A549 (cell line): ENCODE measurements around the gene ZHX3. TPM values are rescaled to one million over a fixed set of nuclear protein-coding genes. Genes with fewer than 3 reads are reported as not detected.

Experiments used
- ATAC-seq, 2 experiments: fragments of 200-7000 bp in 1 of 2; fragments of >200 bp in 1 of 2; cut with Nextera tagmentation in 1 of 2; cut with Tn5 transposase in 1 of 2; 3 replicates each; pipeline versions ENCODE4 v1.8.0 to v1.9.1; 2018 to 2020; ENCODE audit warnings: mild to moderate bottlenecking in 1 of 2, moderate library complexity in 1 of 2
- CTCF ChIA-PET: fragments of 300-600 bp; sonication (Branson Sonifier 250); formaldehyde crosslinking; extraction: SDS; loops from one replicate; lab custom pipeline; 2021; ENCODE audit warnings: antibody characterized with exemption, inconsistent platforms; lab: Yijun Ruan, JAX
- POLR2A ChIA-PET: fragments of 350-600 bp; formaldehyde crosslinking; extraction: SDS; loops from one replicate; lab custom pipeline; 2021; ENCODE audit warnings: antibody characterized with exemption, inconsistent platforms; lab: Yijun Ruan, JAX
- DNase-seq, 2 experiments: peaks; one replicate each; pipeline versions ENCODE4 v3.0.0 to v3.0.0-alpha.2; 2011 to 2016; ENCODE audit warnings: low read depth in 1 of 2, low spot score in 1 of 2
- FAIRE-seq: peaks from 2 replicates; lab custom pipeline; 2011; peaks lifted over from hg19 to GRCh38; lab: Jason Lieb, UNC
- H3K27ac ChIP-seq, 2 experiments: fragments of >200 bp; sonication (Bioruptor Twin); formaldehyde crosslinking; 3 replicates each; pipeline ENCODE4 v1.5.1; 2016 to 2017
- H3K4me1 ChIP-seq: fragments of >200 bp; sonication (Bioruptor Twin); formaldehyde crosslinking; 3 replicates; pipeline ENCODE4 v1.6.1; 2016
- H3K4me2 ChIP-seq: fragments of >200 bp; sonication (Bioruptor Twin); formaldehyde crosslinking; 3 replicates; pipeline ENCODE4 v1.6.1; 2016
- H3K4me3 ChIP-seq: fragments of >200 bp; sonication (Bioruptor Twin); formaldehyde crosslinking; 3 replicates; pipeline ENCODE4 v1.5.1; 2016
- H3K9me3 ChIP-seq: fragments of >200 bp; sonication (Bioruptor Twin); formaldehyde crosslinking; 3 replicates; pipeline ENCODE4 v1.6.1; 2016
- CHD4 ChIP-seq: fragments of 200-600 bp; sonication (generic); IDR thresholded peaks from 2 replicates; pipeline ENCODE4 v1.6.1; 2016; ENCODE audit warnings: antibody characterized with exemption, mild to moderate bottlenecking, borderline replicate concordance
- EHMT2 ChIP-seq: fragments of 200-600 bp; sonication (generic); IDR thresholded peaks from 2 replicates; pipeline ENCODE4 v1.6.1; 2016; ENCODE audit warnings: antibody characterized with exemption, low read depth, mild to moderate bottlenecking, moderate library complexity
- EP300 ChIP-seq, 2 experiments: fragments of >200 bp; sonication (Bioruptor Twin); formaldehyde crosslinking; IDR thresholded peaks; 2 replicates in 1 of 2; 3 replicates in 1 of 2; pipeline ENCODE4 v1.6.1; 2016 to 2017
- ESRRA ChIP-seq: fragments of 150-350 bp; IDR thresholded peaks from 2 replicates; pipeline ENCODE4 v1.6.1; 2014; ENCODE audit warnings: mild to moderate bottlenecking, low read length, borderline replicate concordance
- FOSB ChIP-seq: fragments of 250-450 bp; sonication (Bioruptor Pico); IDR thresholded peaks from 2 replicates; pipeline ENCODE4 v1.5.0; 2020; ENCODE audit warnings: mild to moderate bottlenecking, moderate library complexity
- GATA3 ChIP-seq: IDR thresholded peaks from 2 replicates; pipeline ENCODE4 v1.6.1; 2012; ENCODE audit warnings: borderline replicate concordance
- HDAC2 ChIP-seq: fragments of 200-600 bp; sonication (generic); IDR thresholded peaks from 2 replicates; pipeline ENCODE4 v1.6.1; 2016
- HEYL ChIP-seq: fragments of 250-450 bp; sonication (Bioruptor Pico); IDR thresholded peaks from 2 replicates; pipeline ENCODE4 v1.8.0; 2021; ENCODE audit warnings: mild to moderate bottlenecking, moderate library complexity
- HOXA7 ChIP-seq: fragments of 250-450 bp; sonication (Bioruptor Pico); IDR thresholded peaks from 2 replicates; pipeline ENCODE4 v1.5.0; 2020; ENCODE audit warnings: mild to moderate bottlenecking, moderate library complexity
- JUNB ChIP-seq: fragments of >200 bp; sonication (Bioruptor Twin); formaldehyde crosslinking; IDR thresholded peaks from 2 replicates; pipeline ENCODE4 v1.6.1; 2016
- KDM5A ChIP-seq: fragments of 200-600 bp; sonication (generic); IDR thresholded peaks from 2 replicates; pipeline ENCODE4 v1.6.1; 2016; ENCODE audit warnings: antibody characterized with exemption, mild to moderate bottlenecking
- MAZ ChIP-seq: fragments of 150-350 bp; IDR thresholded peaks from 2 replicates; pipeline ENCODE4 v1.6.1; 2014; ENCODE audit warnings: antibody characterized with exemption, low read depth, low read length, borderline replicate concordance
- MYC ChIP-seq: IDR thresholded peaks from 2 replicates; pipeline ENCODE4 v1.6.1; 2012; ENCODE audit warnings: mild to moderate bottlenecking, inconsistent platforms, low read length, improper control_type of control experiment, borderline replicate concordance
- POLR2A ChIP-seq: IDR thresholded peaks from 2 replicates; pipeline ENCODE4 v1.6.1; 2012; ENCODE audit warnings: mild to moderate bottlenecking, low read length
- POLR2AphosphoS2 ChIP-seq: conservative IDR thresholded peaks from 2 replicates; pipeline ENCODE4 v1.6.1; 2012; ENCODE audit warnings: low read length, improper control_type of control experiment, inconsistent platforms
- RCOR1 ChIP-seq: fragments of 150-350 bp; IDR thresholded peaks from 2 replicates; pipeline ENCODE4 v1.6.1; 2014; ENCODE audit warnings: antibody characterized with exemption, low read length, low read depth
- RFX5 ChIP-seq: fragments of 450-650 bp; IDR thresholded peaks from 2 replicates; pipeline ENCODE4 v1.7.1; 2014; ENCODE audit warnings: antibody characterized with exemption, mild to moderate bottlenecking, moderate library complexity
- SMC3 ChIP-seq: fragments of >200 bp; sonication (Bioruptor Twin); formaldehyde crosslinking; IDR thresholded peaks from 3 replicates; pipeline ENCODE4 v1.6.1; 2018; ENCODE audit warnings: inconsistent platforms
- ZC3H11A ChIP-seq: fragments of 450-650 bp; IDR thresholded peaks from 2 replicates; pipeline ENCODE4 v1.6.1; 2014; ENCODE audit warnings: antibody characterized with exemption, mild to moderate bottlenecking
- ZFP36 ChIP-seq: fragments of 450-650 bp; IDR thresholded peaks from 2 replicates; pipeline ENCODE4 v1.6.1; 2014; ENCODE audit warnings: borderline replicate concordance; ENCODE audit not compliant: partially characterized antibody
- ZNF302 ChIP-seq: fragments of 250-450 bp; sonication (Bioruptor Pico); IDR thresholded peaks from 2 replicates; pipeline ENCODE4 v1.9.0; 2021; ENCODE audit warnings: inconsistent platforms, mild to moderate bottlenecking, moderate library complexity
- WGBS: methylation state at CpG from one replicate; pipeline ENCODE4 v1.1.6; 2017; ENCODE audit errors: missing lambda C conversion rate; 5-methylcytosine and 5-hydroxymethylcytosine counted together
- polyA plus RNA-seq, 4 experiments: library from polyadenylated mRNA; depleted of rRNA in 3 of 4; stranded (reverse); fragments of >200 nt; fragmentation: RNase III in 1 of 4; extraction: RNeasy Plus Mini Kit Qiagen cat#74134 plus additional on column Dnase treatment in 1 of 4; gene quantifications; 2 replicates in 3 of 4; 3 replicates in 1 of 4; pipeline ENCODE4 v1.2.3, GENCODE V29; 2011 to 2017
- TF ChIP-seq, protein P1 (sequence below): fragments of >200 bp; sonication (Bioruptor Twin); formaldehyde crosslinking; IDR thresholded peaks from 3 replicates; pipeline ENCODE4 v1.5.1; 2016
- TF ChIP-seq, protein P2 (sequence below): fragments of 200-600 bp; sonication (generic); IDR thresholded peaks from 2 replicates; pipeline ENCODE4 v1.6.1; 2016; ENCODE audit warnings: antibody characterized with exemption, mild to moderate bottlenecking, moderate library complexity
- TF ChIP-seq, protein P3 (sequence below): fragments of 250-450 bp; sonication (Bioruptor Pico); IDR thresholded peaks from 2 replicates; pipeline ENCODE4 v1.5.0; 2020; ENCODE audit warnings: low read depth, mild to moderate bottlenecking, moderate library complexity
- TF ChIP-seq, protein P4 (sequence below): fragments of 450-650 bp; IDR thresholded peaks from 2 replicates; pipeline ENCODE4 v1.6.1; 2014; ENCODE audit warnings: antibody characterized with exemption

ZHX3 gene
- polyA plus RNA-seq, 2 of the 4 experiments (the other 2 are of a cell fraction): 3.6 to 4.1 TPM

DNA sequence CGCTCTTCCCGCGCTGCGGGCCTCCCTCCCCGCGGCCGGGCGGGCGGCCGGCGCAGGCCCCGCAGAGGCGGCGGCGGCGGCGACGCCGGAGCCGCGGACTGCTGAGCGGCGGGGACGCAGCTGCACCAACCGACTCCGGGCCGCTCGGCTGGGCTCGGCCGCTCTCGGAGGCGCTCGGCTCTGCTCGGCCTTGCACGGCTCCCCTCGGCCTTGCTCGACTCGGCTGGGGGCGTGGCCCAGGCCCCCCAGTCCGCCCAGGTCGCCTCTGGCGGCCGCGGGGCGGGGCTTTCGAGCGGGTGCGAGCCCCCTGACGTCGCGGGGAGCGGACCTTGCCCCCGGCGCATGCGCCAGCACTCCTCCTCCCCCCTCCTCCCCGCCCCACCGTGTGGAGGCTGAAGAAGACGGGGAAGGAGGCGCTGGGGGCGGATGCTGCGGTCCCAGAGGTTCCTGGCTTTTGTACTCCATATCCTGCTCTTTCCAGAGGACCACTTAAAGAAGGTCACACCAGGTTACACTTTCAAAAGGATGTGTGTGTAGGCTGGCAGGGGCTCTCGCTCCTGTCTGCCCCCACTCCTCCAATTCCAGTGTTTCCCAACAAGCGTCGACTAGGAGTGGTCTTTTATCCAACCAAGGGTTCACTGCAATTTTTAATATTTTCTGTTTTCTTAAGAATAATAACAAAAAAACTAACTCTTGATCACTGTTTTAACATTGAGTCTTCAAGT is at the start of gene ZHX3 (continued):
- TF ChIP-seq, protein P1, sequence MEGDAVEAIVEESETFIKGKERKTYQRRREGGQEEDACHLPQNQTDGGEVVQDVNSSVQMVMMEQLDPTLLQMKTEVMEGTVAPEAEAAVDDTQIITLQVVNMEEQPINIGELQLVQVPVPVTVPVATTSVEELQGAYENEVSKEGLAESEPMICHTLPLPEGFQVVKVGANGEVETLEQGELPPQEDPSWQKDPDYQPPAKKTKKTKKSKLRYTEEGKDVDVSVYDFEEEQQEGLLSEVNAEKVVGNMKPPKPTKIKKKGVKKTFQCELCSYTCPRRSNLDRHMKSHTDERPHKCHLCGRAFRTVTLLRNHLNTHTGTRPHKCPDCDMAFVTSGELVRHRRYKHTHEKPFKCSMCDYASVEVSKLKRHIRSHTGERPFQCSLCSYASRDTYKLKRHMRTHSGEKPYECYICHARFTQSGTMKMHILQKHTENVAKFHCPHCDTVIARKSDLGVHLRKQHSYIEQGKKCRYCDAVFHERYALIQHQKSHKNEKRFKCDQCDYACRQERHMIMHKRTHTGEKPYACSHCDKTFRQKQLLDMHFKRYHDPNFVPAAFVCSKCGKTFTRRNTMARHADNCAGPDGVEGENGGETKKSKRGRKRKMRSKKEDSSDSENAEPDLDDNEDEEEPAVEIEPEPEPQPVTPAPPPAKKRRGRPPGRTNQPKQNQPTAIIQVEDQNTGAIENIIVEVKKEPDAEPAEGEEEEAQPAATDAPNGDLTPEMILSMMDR: no peak
- TF ChIP-seq ZFP36: no peak
- TF ChIP-seq EP300 (IDR thresholded peaks at IDR 0.05): no peak
- TF ChIP-seq MAZ: peak; percentile 69; the same call in 1 of the 2 replicates
- TF ChIP-seq ESRRA: no peak
- no peak for TF ChIP-seq CHD4
- no peak for TF ChIP-seq RCOR1
- no peak for TF ChIP-seq HOXA7 (CRISPR knock-in tag)

DNA sequence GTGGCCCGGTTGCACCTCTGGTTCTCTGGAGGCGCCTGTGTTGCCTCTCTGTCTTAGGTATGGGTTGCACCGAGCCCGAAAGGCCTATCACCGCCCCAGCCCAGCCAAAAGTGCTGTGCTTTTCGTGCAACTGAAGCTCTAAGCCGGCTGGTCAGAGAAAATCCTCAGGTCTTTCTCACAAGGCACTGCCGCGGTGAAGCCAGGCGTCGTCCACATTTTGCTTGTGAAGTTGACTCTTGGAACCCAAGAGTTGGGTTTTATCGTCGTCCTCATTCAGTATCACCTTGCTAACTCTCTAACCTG is 49.8 kb upstream of the ZHX3 start:
- ChIA-PET POLR2A (no interaction called here), CTCF (interaction anchor here (1.0 to 1.2 kb wide), 2 partner anchors 9 to 25 kb away, joined by 3 read pairs; no protein-coding TSS in a partner anchor)
- ATAC-seq (no peak), DNase-seq (no peak), FAIRE-seq (no peak)
- no peaks in the 10 kb centered on the region for H3K9me3 ChIP-seq
- H3K4me2 ChIP-seq: no peak overlapping the region
- H3K4me3 ChIP-seq: no peak overlapping the region
- no peak overlapping the region for H3K27ac ChIP-seq
- H3K4me1 ChIP-seq: peaks cover 4% of the 10 kb centered on the region; the same call in 1 of the 3 replicates
- 68% methylated on average over 13 of the region's 13 CpGs for WGBS
- TF ChIP-seq RFX5 (no peak), POLR2AphosphoS2 (no peak), HDAC2 (no peak), EHMT2 (no peak), ZNF302 (no peak), HEYL (CRISPR knock-in tag) (no peak), MYC (no peak), GATA3 (no peak), KDM5A (no peak), JUNB (no peak), HOXA7 (CRISPR knock-in tag) (no peak), ZFP36 (no peak), FOSB (CRISPR knock-in tag) (no peak), POLR2A (no peak), SMC3 (no peak), ZC3H11A (no peak)
- TF ChIP-seq, protein P2, sequence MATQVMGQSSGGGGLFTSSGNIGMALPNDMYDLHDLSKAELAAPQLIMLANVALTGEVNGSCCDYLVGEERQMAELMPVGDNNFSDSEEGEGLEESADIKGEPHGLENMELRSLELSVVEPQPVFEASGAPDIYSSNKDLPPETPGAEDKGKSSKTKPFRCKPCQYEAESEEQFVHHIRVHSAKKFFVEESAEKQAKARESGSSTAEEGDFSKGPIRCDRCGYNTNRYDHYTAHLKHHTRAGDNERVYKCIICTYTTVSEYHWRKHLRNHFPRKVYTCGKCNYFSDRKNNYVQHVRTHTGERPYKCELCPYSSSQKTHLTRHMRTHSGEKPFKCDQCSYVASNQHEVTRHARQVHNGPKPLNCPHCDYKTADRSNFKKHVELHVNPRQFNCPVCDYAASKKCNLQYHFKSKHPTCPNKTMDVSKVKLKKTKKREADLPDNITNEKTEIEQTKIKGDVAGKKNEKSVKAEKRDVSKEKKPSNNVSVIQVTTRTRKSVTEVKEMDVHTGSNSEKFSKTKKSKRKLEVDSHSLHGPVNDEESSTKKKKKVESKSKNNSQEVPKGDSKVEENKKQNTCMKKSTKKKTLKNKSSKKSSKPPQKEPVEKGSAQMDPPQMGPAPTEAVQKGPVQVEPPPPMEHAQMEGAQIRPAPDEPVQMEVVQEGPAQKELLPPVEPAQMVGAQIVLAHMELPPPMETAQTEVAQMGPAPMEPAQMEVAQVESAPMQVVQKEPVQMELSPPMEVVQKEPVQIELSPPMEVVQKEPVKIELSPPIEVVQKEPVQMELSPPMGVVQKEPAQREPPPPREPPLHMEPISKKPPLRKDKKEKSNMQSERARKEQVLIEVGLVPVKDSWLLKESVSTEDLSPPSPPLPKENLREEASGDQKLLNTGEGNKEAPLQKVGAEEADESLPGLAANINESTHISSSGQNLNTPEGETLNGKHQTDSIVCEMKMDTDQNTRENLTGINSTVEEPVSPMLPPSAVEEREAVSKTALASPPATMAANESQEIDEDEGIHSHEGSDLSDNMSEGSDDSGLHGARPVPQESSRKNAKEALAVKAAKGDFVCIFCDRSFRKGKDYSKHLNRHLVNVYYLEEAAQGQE: no peak
- TF ChIP-seq, protein P3, sequence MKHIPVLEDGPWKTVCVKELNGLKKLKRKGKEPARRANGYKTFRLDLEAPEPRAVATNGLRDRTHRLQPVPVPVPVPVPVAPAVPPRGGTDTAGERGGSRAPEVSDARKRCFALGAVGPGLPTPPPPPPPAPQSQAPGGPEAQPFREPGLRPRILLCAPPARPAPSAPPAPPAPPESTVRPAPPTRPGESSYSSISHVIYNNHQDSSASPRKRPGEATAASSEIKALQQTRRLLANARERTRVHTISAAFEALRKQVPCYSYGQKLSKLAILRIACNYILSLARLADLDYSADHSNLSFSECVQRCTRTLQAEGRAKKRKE (CRISPR knock-in tag): no peak
- TF ChIP-seq, protein P4, sequence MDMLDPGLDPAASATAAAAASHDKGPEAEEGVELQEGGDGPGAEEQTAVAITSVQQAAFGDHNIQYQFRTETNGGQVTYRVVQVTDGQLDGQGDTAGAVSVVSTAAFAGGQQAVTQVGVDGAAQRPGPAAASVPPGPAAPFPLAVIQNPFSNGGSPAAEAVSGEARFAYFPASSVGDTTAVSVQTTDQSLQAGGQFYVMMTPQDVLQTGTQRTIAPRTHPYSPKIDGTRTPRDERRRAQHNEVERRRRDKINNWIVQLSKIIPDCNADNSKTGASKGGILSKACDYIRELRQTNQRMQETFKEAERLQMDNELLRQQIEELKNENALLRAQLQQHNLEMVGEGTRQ: no peak
